Fibroblast of villous mesenchyme (primary cell): Measurements from ENCODE around the gene AHCY. TPM values are rescaled to one million over a fixed set of nuclear protein-coding genes. Genes with fewer than 3 reads are reported as not detected.
A peak's percentile ranks its signal among the peaks of the same experiment; 100 is the strongest.

Experiments
- DNase-seq: peaks from one replicate; pipeline ENCODE4 v3.0.0-alpha.2; 2010; ENCODE audit warnings: low read depth
- H3K4me3 ChIP-seq: 2 replicates; pipeline ENCODE4 v1.5.1; 2011; ENCODE audit warnings: low read depth, mild to moderate bottlenecking, low read length
- total RNA-seq: library from RNA; depleted of rRNA; stranded (reverse); fragments of >200 nt; gene quantifications from 2 replicates; pipeline ENCODE4 v1.2.3, GENCODE V29; 2012
- TF ChIP-seq, protein P1 (sequence below): IDR thresholded peaks from 2 replicates; pipeline ENCODE4 v1.5.1; 2012; ENCODE audit warnings: low read depth, mild to moderate bottlenecking, low read length; ENCODE audit not compliant: insufficient read depth

Gene AHCY
- total RNA-seq, 1 donor, result 94.6 TPM

DNA sequence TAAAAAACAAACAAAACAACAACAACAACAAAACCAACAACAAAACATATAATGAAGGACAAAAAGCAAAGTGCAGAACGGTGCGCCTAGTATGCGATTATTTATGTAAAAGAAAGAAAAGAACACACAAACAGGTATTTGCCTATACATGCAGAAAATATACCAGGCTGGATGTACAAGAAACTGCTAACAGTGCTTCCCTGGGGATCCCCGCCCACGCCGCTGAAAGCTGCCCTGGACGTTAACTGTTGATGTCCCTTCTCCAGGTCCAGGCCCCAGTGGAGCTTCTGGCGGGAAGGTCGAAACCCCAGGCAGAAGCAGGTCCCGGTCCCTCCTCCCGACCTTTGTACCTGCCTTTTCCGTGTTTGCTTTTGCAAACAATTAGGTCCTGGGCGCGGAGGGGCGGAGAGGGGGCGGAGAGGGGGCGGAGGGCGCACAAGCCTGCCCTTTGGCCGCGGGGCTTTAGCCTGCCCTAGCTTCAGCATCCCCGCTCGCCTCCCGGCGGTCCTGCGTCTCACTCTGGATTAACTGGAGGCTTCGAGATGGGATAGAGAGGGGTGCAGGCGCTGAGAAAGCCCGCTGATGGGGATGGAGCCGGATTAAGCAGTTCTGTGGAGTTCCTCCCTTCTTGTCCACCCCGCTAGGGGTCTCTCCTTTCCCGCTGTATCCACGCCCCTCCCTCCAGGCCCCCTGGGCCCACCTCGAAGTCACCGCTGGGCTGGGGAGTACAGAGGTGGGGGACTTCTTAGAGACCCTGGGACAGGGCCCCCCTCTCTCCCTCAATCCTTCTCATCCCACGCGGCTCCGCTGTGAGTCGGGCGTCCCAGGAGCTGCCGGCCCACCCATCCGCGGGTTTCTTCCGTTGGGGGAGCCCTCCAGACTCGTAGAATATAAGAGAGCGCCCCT lies 8.2 kb upstream of the AHCY start:
- DNase-seq, result no peak
- TF ChIP-seq, protein P1, sequence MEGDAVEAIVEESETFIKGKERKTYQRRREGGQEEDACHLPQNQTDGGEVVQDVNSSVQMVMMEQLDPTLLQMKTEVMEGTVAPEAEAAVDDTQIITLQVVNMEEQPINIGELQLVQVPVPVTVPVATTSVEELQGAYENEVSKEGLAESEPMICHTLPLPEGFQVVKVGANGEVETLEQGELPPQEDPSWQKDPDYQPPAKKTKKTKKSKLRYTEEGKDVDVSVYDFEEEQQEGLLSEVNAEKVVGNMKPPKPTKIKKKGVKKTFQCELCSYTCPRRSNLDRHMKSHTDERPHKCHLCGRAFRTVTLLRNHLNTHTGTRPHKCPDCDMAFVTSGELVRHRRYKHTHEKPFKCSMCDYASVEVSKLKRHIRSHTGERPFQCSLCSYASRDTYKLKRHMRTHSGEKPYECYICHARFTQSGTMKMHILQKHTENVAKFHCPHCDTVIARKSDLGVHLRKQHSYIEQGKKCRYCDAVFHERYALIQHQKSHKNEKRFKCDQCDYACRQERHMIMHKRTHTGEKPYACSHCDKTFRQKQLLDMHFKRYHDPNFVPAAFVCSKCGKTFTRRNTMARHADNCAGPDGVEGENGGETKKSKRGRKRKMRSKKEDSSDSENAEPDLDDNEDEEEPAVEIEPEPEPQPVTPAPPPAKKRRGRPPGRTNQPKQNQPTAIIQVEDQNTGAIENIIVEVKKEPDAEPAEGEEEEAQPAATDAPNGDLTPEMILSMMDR, result peak; percentile 31
- peak overlapping the region; percentile 23 for H3K4me3 ChIP-seq

GRCh38 chr20:34310481-34311117 lies 7.4 kb upstream of the AHCY start:
- no peak overlapping the region for H3K4me3 ChIP-seq
- TF ChIP-seq, protein P1, result no peak

DNA sequence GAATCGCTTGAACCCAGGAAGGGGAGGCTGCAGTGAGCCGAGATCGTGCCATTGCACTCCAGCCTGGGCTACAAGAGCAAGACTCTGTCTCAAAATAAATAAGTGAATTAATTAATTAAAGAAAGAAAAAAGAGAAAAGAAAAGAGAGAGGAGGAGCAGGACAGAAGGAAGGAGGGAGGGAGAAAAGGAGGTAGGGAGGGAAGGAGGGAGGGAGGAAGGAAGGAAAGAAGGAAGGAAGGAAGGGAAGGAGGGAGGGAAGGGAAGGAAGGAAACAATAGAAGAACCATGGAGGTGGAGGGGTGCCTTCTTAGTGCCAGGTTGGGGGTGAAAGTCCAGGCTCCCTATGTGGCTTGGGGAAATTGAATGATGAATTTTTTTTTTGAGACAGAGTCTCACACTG lies 6.5 kb upstream of the AHCY start:
- H3K4me3 ChIP-seq, result no peak overlapping the region
- TF ChIP-seq, protein P1, result no peak
- DNase-seq, result no peak

More at GRCh38 chr20:34310481-34311117, 7.4 kb upstream of the AHCY start:
- DNase-seq, result no peak

GRCh38 chr20:34305333-34306230 lies 2.4 kb upstream of the AHCY start:
- no peak for DNase-seq

DNA sequence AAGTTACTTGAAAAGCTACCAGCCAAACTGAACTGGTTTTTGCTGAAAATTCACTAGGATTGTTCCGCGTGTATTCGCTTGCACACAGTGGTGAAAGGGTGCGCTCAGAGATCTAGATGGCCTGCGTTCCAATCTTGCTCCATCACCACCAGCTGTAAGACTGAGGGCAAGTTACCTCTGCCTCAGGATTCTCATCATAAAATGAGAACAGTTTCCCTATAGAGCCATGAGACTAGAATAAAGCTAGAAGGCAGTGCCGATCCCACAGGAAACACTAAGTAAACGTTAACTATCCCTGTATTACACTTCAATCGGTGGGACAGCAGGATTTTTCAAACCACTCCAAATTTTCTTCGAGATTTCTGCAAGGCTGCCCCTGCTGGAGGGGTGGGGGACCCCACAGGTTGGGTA lies 838 bp downstream of the AHCY start:
- peak overlapping the region; percentile 77 for H3K4me3 ChIP-seq
- TF ChIP-seq, protein P1, result no peak
- DNase-seq, result peak; percentile 36

More at GRCh38 chr20:34305333-34306230, 2.4 kb upstream of the AHCY start:
- H3K4me3 ChIP-seq, result no peak overlapping the region
- TF ChIP-seq, protein P1, result no peak

GRCh38 chr20:34301587-34302311 lies 1.4 kb downstream of the AHCY start:
- no peak for DNase-seq
- TF ChIP-seq, protein P1, result no peak

More at GRCh38 chr20:34301587-34302311, 1.4 kb downstream of the AHCY start:
- H3K4me3 ChIP-seq, result peak overlapping the region; percentile 77
